ENCODE results near the gene MAP3K5. TPM values are rescaled to one million over a fixed set of nuclear protein-coding genes. Genes with fewer than 3 reads are reported as not detected.

The MAP3K5 gene
- total RNA-seq, 2 donors from 2014 or later, result 65.7 to 98.4 TPM

- intact Hi-C loops (cut with DNase I), result no loop called here
- Histone ChIP-seq H3K9me3 (no peaks in the 10 kb centered on the region), H3K36me3 (no peaks in the 10 kb centered on the region), H3K4me3 (no peak overlapping the region), H3K27me3 (replicated peaks; ENCODE audit: insufficient read depth) (no peaks in the 10 kb centered on the region), H3K27ac (no peak overlapping the region), H3K4me1 (replicated peaks) (no peaks in the 10 kb centered on the region)
- WGBS, result 93% methylated on average over 6 of the region's 6 CpGs
- no peak for DNase-seq (ENCODE audit: low spot score)
- no peak for TF ChIP-seq POLR2AphosphoS5 (IDR thresholded peaks at IDR 0.05)
- no peak for TF ChIP-seq POLR2A (IDR thresholded peaks at IDR 0.05)
- TF ChIP-seq CTCF (IDR thresholded peaks at IDR 0.05), result no peak
These were observed 260.2 kb downstream of the MAP3K5 start for GRCh38 chr6:136532030-136532429.

GRCh38 chr6:136529710-136530109 is 262.6 kb downstream of the MAP3K5 start:
- no peaks in the 10 kb centered on the region for H3K27me3 ChIP-seq (replicated peaks; ENCODE audit: insufficient read depth)
- 60% methylated on average over 3 of the region's 3 CpGs for WGBS
- TF ChIP-seq POLR2A (IDR thresholded peaks at IDR 0.05), result no peak
- no peak for TF ChIP-seq CTCF (IDR thresholded peaks at IDR 0.05)
- TF ChIP-seq POLR2AphosphoS5 (IDR thresholded peaks at IDR 0.05), result no peak
- H3K4me3 ChIP-seq, result no peak overlapping the region
- H3K4me1 ChIP-seq (replicated peaks), result no peaks in the 10 kb centered on the region
- intact Hi-C loops (cut with DNase I), result no loop called here
- H3K36me3 ChIP-seq, result no peaks in the 10 kb centered on the region
- no peaks in the 10 kb centered on the region for H3K9me3 ChIP-seq
- no peak overlapping the region for H3K27ac ChIP-seq
- DNase-seq (ENCODE audit: low spot score), result no peak

- Histone ChIP-seq H3K9me3 (no peaks in the 10 kb centered on the region), H3K4me3 (no peak overlapping the region), H3K4me1 (replicated peaks) (no peaks in the 10 kb centered on the region), H3K36me3 (no peaks in the 10 kb centered on the region), H3K27me3 (replicated peaks; ENCODE audit: insufficient read depth) (no peaks in the 10 kb centered on the region), H3K27ac (no peak overlapping the region)
- no peak for TF ChIP-seq POLR2AphosphoS5 (IDR thresholded peaks at IDR 0.05)
- WGBS, result 55% methylated on average over 1 of the region's 1 CpG
- intact Hi-C loops (cut with DNase I), result no loop called here
- DNase-seq (ENCODE audit: low spot score), result no peak
These were observed 263.8 kb downstream of the MAP3K5 start for GRCh38 chr6:136528477-136528876.

- no peak for DNase-seq (ENCODE audit: low spot score)
These were observed 264.4 kb downstream of the MAP3K5 start for GRCh38 chr6:136527831-136528230.

GRCh38 chr6:136526937-136527336 is 265.3 kb downstream of the MAP3K5 start:
- TF ChIP-seq POLR2A (IDR thresholded peaks at IDR 0.05) (no peak), POLR2AphosphoS5 (IDR thresholded peaks at IDR 0.05) (no peak), CTCF (IDR thresholded peaks at IDR 0.05) (no peak)
- Histone ChIP-seq H3K36me3 (no peaks in the 10 kb centered on the region), H3K27me3 (replicated peaks; ENCODE audit: insufficient read depth) (no peaks in the 10 kb centered on the region), H3K4me1 (replicated peaks) (no peaks in the 10 kb centered on the region), H3K27ac (no peak overlapping the region), H3K4me3 (no peak overlapping the region), H3K9me3 (no peaks in the 10 kb centered on the region)
- WGBS, result 48% methylated on average over 4 of the region's 4 CpGs
- DNase-seq (ENCODE audit: low spot score), result no peak
- intact Hi-C loops (cut with DNase I), result no loop called here

More at GRCh38 chr6:136527831-136528230, 264.4 kb downstream of the MAP3K5 start:
- 78% methylated on average over 6 of the region's 6 CpGs for WGBS
- Histone ChIP-seq H3K9me3 (no peaks in the 10 kb centered on the region), H3K36me3 (no peaks in the 10 kb centered on the region), H3K4me1 (replicated peaks) (no peaks in the 10 kb centered on the region), H3K27me3 (replicated peaks; ENCODE audit: insufficient read depth) (no peaks in the 10 kb centered on the region), H3K27ac (no peak overlapping the region), H3K4me3 (no peak overlapping the region)
- intact Hi-C loops (cut with DNase I), result no loop called here
- TF ChIP-seq POLR2AphosphoS5 (IDR thresholded peaks at IDR 0.05) (no peak), CTCF (IDR thresholded peaks at IDR 0.05) (no peak), POLR2A (IDR thresholded peaks at IDR 0.05) (no peak)
